ENCODE results near the gene IFIT2.

DNA sequence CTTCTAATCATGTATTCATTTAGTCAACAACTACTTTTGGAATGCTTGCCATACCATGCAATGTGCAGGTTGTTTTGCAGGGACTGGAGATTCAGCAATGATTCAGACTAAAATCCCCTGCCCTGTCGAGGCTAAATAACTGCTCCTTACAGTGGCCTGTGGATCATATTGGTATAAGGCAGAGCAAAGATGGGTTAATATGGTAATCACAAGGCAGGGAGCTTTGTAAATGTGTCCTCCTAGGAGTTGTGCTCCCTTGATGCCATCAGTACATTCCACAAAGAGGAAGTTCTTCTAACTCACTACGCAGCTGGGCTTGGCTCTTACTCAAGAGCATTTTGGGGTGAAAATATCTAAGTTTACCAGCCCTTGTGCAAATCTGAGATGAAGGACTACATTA lies 614 bp upstream of the IFIT2 start:
- TF ChIP-seq CTCF (IDR thresholded peaks at IDR 0.05; ENCODE audit: low read length) (no peak), EZH2 (optimal IDR thresholded peaks at IDR 0.05; ENCODE audit: low read depth, low read length) (no peak), EZH2phosphoT487 (IDR thresholded peaks at IDR 0.05; ENCODE audit: low read length) (no peak)
